Activated CD8-positive, alpha-beta T cell treated with anti-CD3 and anti-CD28 coated beads for 36 hours (primary cell): ENCODE results near the gene DNAJC1. TPM values are rescaled to one million over a fixed set of nuclear protein-coding genes. Genes with fewer than 3 reads are reported as not detected.

Experiments
- ATAC-seq: fragments of 200-7000 bp; cut with Tn5 transposase; one replicate; pipeline ENCODE4 v1.10.0; 2021; ENCODE audit warnings: mild to moderate bottlenecking, moderate library complexity
- CTCF ChIA-PET: fragments of 350-600 bp; sonication (Branson Sonifier 250); formaldehyde crosslinking; loops from one replicate; lab custom pipeline; 2021; ENCODE audit warnings: antibody characterized with exemption; lab: Charles Lee
- POLR2A ChIA-PET: fragments of 350-600 bp; sonication (Branson Sonifier 250); formaldehyde crosslinking; loops from one replicate; lab custom pipeline; 2021; ENCODE audit warnings: antibody characterized with exemption; lab: Charles Lee
- DNase-seq: peaks from one replicate; pipeline ENCODE4 v3.0.0-alpha.2; 2020
- H3K27ac Mint-ChIP-seq: one replicate; pipeline ENCODE4 v1.8.0; 2021; ENCODE audit warnings: mild to moderate bottlenecking, mixed read lengths
- H3K27me3 Mint-ChIP-seq: one replicate; pipeline ENCODE4 v1.8.0; 2021; ENCODE audit warnings: mixed read lengths
- H3K36me3 Mint-ChIP-seq: one replicate; pipeline ENCODE4 v1.8.0; 2021; ENCODE audit warnings: low read depth, mixed read lengths
- H3K4me1 Mint-ChIP-seq: one replicate; pipeline ENCODE4 v1.8.0; 2021; ENCODE audit warnings: low read depth, mixed read lengths
- H3K4me3 Mint-ChIP-seq: one replicate; pipeline ENCODE4 v1.8.0; 2021; ENCODE audit warnings: mild to moderate bottlenecking, moderate library complexity, mixed read lengths
- H3K9me3 Mint-ChIP-seq: one replicate; pipeline ENCODE4 v1.8.0; 2021; ENCODE audit warnings: mixed read lengths
- CTCF ChIP-seq: fragments of 200-600 bp; IDR thresholded peaks from one replicate; pipeline ENCODE4 v1.8.0; 2022; ENCODE audit warnings: antibody characterized with exemption, mild to moderate bottlenecking
- intact Hi-C: fragments of 100-400 bp; cut with micrococcal nuclease; formaldehyde crosslinking; loops from one replicate; pipeline ENCODE4 v1.10.0; 2022
- total RNA-seq, 2 experiments: library from RNA; stranded (reverse); gene quantifications; one replicate each; pipeline ENCODE4 v1.2.3, GENCODE V29; 2021

Gene DNAJC1
- total RNA-seq, 2 experiments from 2014 or later: 19.3 to 23.7 TPM

- Mint-ChIP-seq H3K27ac (no peak overlapping the region), H3K36me3 (peaks cover 66% of the 10 kb centered on the region), H3K4me1 (no peaks in the 10 kb centered on the region), H3K27me3 (no peaks in the 10 kb centered on the region), H3K9me3 (peaks cover 49% of the 10 kb centered on the region), H3K4me3 (no peak overlapping the region)
- intact Hi-C loops: no loop called here
- POLR2A ChIA-PET: interaction anchor here (0.5 kb wide), 1 partner anchor 523 kb away, joined by 4 read pairs; no protein-coding TSS in a partner anchor
- ATAC-seq (no peak), DNase-seq (no peak)
- CTCF ChIA-PET: no interaction called here
- no peak for TF ChIP-seq CTCF
Measured at GRCh38 chr10:21831986-21832820, 171.3 kb downstream of the DNAJC1 start.

GRCh38 chr10:21830037-21830436, 173.5 kb downstream of the DNAJC1 start:
- H3K4me1 Mint-ChIP-seq: no peaks in the 10 kb centered on the region
- DNase-seq (no peak), ATAC-seq (no peak)
- ChIA-PET POLR2A (no interaction called here), CTCF (no interaction called here)
- no peak overlapping the region for H3K27ac Mint-ChIP-seq
- intact Hi-C loops: no loop called here
- TF ChIP-seq CTCF: no peak
- H3K27me3 Mint-ChIP-seq: no peaks in the 10 kb centered on the region
- H3K4me3 Mint-ChIP-seq: no peak overlapping the region
- H3K9me3 Mint-ChIP-seq: peaks cover 50% of the 10 kb centered on the region
- peaks cover 66% of the 10 kb centered on the region for H3K36me3 Mint-ChIP-seq

GRCh38 chr10:21827308-21827707, 176.2 kb downstream of the DNAJC1 start:
- peaks cover 45% of the 10 kb centered on the region for H3K9me3 Mint-ChIP-seq
- intact Hi-C loops: no loop called here
- CTCF ChIA-PET: no interaction called here
- H3K27ac Mint-ChIP-seq: no peak overlapping the region
- no peak for TF ChIP-seq CTCF
- ATAC-seq (no peak), DNase-seq (no peak)
- POLR2A ChIA-PET: no interaction called here
- peaks cover 48% of the 10 kb centered on the region for H3K36me3 Mint-ChIP-seq
- H3K4me1 Mint-ChIP-seq: no peaks in the 10 kb centered on the region
- no peak overlapping the region for H3K4me3 Mint-ChIP-seq
- H3K27me3 Mint-ChIP-seq: no peaks in the 10 kb centered on the region

- no peak for ATAC-seq
Measured at GRCh38 chr10:21826725-21827124, 176.8 kb downstream of the DNAJC1 start.

More at GRCh38 chr10:21826725-21827124, 176.8 kb downstream of the DNAJC1 start:
- peaks cover 42% of the 10 kb centered on the region for H3K9me3 Mint-ChIP-seq
- no peak overlapping the region for H3K27ac Mint-ChIP-seq
- intact Hi-C loops: no loop called here
- no peak for DNase-seq
- ChIA-PET POLR2A (no interaction called here), CTCF (no interaction called here)
- no peaks in the 10 kb centered on the region for H3K4me1 Mint-ChIP-seq
- H3K36me3 Mint-ChIP-seq: peaks cover 45% of the 10 kb centered on the region
- H3K27me3 Mint-ChIP-seq: no peaks in the 10 kb centered on the region
- no peak for TF ChIP-seq CTCF
- H3K4me3 Mint-ChIP-seq: no peak overlapping the region
